H1 (cell line): ENCODE measurements around the gene POU6F2. TPM values are rescaled to one million over a fixed set of nuclear protein-coding genes. Genes with fewer than 3 reads are reported as not detected.

Experiments used
- CTCF ChIA-PET: fragments of 300-600 bp; sonication (Branson Sonifier 250); formaldehyde crosslinking; loops from one replicate; lab custom pipeline; 2021; ENCODE audit not compliant: partially characterized antibody; lab: Charles Lee
- POLR2A ChIA-PET: fragments of 300-600 bp; sonication (Branson Sonifier 250); formaldehyde crosslinking; loops from one replicate; lab custom pipeline; 2021; ENCODE audit warnings: inconsistent platforms; ENCODE audit not compliant: partially characterized antibody; lab: Charles Lee
- DNase-seq, 2 experiments: peaks; one replicate each; pipeline versions ENCODE4 v3.0.0 to v3.0.0-alpha.2; 2010 to 2022; ENCODE audit warnings: low spot score in 2 of 2, low read depth in 1 of 2, mixed read lengths in 1 of 2
- FAIRE-seq: peaks from 2 replicates; lab custom pipeline; 2011; peaks lifted over from hg19 to GRCh38; lab: Jason Lieb, UNC
- H2AFZ ChIP-seq: 2 replicates; pipeline ENCODE4 v1.8.1; 2012; ENCODE audit warnings: low read length, inconsistent platforms
- H2AK5ac ChIP-seq: 2 replicates; pipeline ENCODE4 v1.6.1; 2013; ENCODE audit warnings: low read depth, low read length
- H2BK120ac ChIP-seq: replicated peaks from 2 replicates; pipeline ENCODE3; 2013; ENCODE audit warnings: low read depth, low read length, inconsistent platforms
- H2BK12ac ChIP-seq: 2 replicates; pipeline ENCODE4 v1.6.1; 2013; ENCODE audit warnings: low read depth, low read length
- H2BK15ac ChIP-seq: 2 replicates; pipeline ENCODE4 v1.6.1; 2013; ENCODE audit warnings: low read length
- H2BK20ac ChIP-seq: 2 replicates; pipeline ENCODE4 v1.6.1; 2013; ENCODE audit warnings: low read length
- H2BK5ac ChIP-seq: 2 replicates; pipeline ENCODE4 v1.6.1; 2013; ENCODE audit warnings: low read depth, low read length
- H3K14ac ChIP-seq: 2 replicates; pipeline ENCODE4 v1.6.1; 2013; ENCODE audit warnings: inconsistent platforms; ENCODE audit not compliant: insufficient read length
- H3K18ac ChIP-seq: 2 replicates; pipeline ENCODE4 v1.6.1; 2013; ENCODE audit warnings: low read length; ENCODE audit errors: extremely low read depth
- H3K23ac ChIP-seq: 2 replicates; pipeline ENCODE4 v1.6.1; 2013; ENCODE audit warnings: inconsistent platforms; ENCODE audit not compliant: insufficient read length
- H3K23me2 ChIP-seq: 2 replicates; pipeline ENCODE4 v1.6.1; 2013; ENCODE audit warnings: low read depth, low read length
- H3K27ac ChIP-seq: 2 replicates; pipeline ENCODE4 v1.6.1; 2011; ENCODE audit warnings: low read depth, low read length, inconsistent platforms
- H3K27me3 ChIP-seq, 4 experiments: replicated peaks in 1 of 4; 1 replicate in 1 of 4; 2 replicates in 3 of 4; pipeline versions ENCODE4 v1.6.1 to v1.8.1; 2011 to 2013; ENCODE audit warnings: low read length in 3 of 4, mild to moderate bottlenecking in 3 of 4, inconsistent platforms in 2 of 4, mixed read lengths in 2 of 4, moderate library complexity in 1 of 4; ENCODE audit not compliant: control insufficient read depth in 3 of 4, insufficient read depth in 3 of 4; ENCODE audit errors: extremely low read depth in 1 of 4
- H3K36me3 ChIP-seq, 4 experiments: 2 replicates each; pipeline versions ENCODE4 v1.6.1 to v1.8.1; 2011 to 2013; ENCODE audit warnings: mild to moderate bottlenecking in 4 of 4, low read length in 3 of 4, moderate library complexity in 2 of 4, control low read depth in 1 of 4, inconsistent platforms in 1 of 4; ENCODE audit not compliant: insufficient read depth in 4 of 4, control insufficient read depth in 2 of 4
- H3K4ac ChIP-seq: replicated peaks from 2 replicates; pipeline ENCODE3; 2013; ENCODE audit warnings: low read length, low read depth, mixed read lengths, inconsistent platforms; ENCODE audit not compliant: insufficient read length
- H3K4me1 ChIP-seq, 4 experiments: replicated peaks in 1 of 4; 1 replicate in 1 of 4; 2 replicates in 3 of 4; pipeline versions ENCODE4 v1.6.1 to v1.8.1; 2011 to 2013; ENCODE audit warnings: low read length in 3 of 4, inconsistent platforms in 2 of 4, mixed read lengths in 1 of 4; ENCODE audit not compliant: insufficient read depth in 4 of 4, control insufficient read depth in 3 of 4
- H3K4me2 ChIP-seq, 2 experiments: 2 replicates each; pipeline versions ENCODE4 v1.6.1 to v1.8.1; 2011 to 2013; ENCODE audit warnings: low read depth in 2 of 2, low read length in 2 of 2, control low read depth in 1 of 2, inconsistent platforms in 1 of 2, mild to moderate bottlenecking in 1 of 2; ENCODE audit not compliant: insufficient read depth in 1 of 2
- H3K4me3 ChIP-seq, 4 experiments: fragments of 200-600, 300-600 bp in 1 of 4; sonication (generic), shearing (Covaris generic), sonication (Bioruptor Twin) in 1 of 4; 2 replicates each; pipeline versions ENCODE4 v1.5.1 to v1.8.1; 2011 to 2016; ENCODE audit warnings: low read length in 4 of 4, low read depth in 3 of 4, control low read depth in 2 of 4, inconsistent platforms in 2 of 4, mild to moderate bottlenecking in 2 of 4, mixed read lengths in 1 of 4, moderate library complexity in 1 of 4; ENCODE audit not compliant: insufficient read depth in 2 of 4; ENCODE audit errors: extremely low read depth in 1 of 4
- H3K56ac ChIP-seq: replicated peaks from 2 replicates; pipeline ENCODE3; 2013; ENCODE audit warnings: low read depth, mild to moderate bottlenecking, mixed read lengths, low read length, inconsistent platforms; ENCODE audit not compliant: insufficient read length
- H3K79me1 ChIP-seq: 2 replicates; pipeline ENCODE4 v1.6.1; 2013; ENCODE audit warnings: low read depth, low read length, control low read depth
- H3K79me2 ChIP-seq, 2 experiments: 2 replicates each; pipeline versions ENCODE4 v1.6.1 to v1.8.1; 2012 to 2013; ENCODE audit warnings: low read length in 2 of 2, mild to moderate bottlenecking in 2 of 2, inconsistent platforms in 1 of 2; ENCODE audit not compliant: insufficient read depth in 2 of 2, control insufficient read depth in 1 of 2
- H3K9ac ChIP-seq, 4 experiments: replicated peaks in 1 of 4; 1 replicate in 1 of 4; 2 replicates in 3 of 4; pipeline versions ENCODE4 v1.6.1 to v1.8.1; 2011 to 2013; ENCODE audit warnings: low read depth in 3 of 4, low read length in 3 of 4, control low read depth in 2 of 4, mild to moderate bottlenecking in 2 of 4, moderate library complexity in 2 of 4, inconsistent platforms in 1 of 4; ENCODE audit errors: extremely low read depth in 1 of 4
- H3K9me3 ChIP-seq, 2 experiments: 2 replicates each; pipeline versions ENCODE4 v1.6.1 to v1.8.1; 2012 to 2013; ENCODE audit warnings: mild to moderate bottlenecking in 2 of 2, moderate library complexity in 2 of 2, control low read depth in 1 of 2, inconsistent platforms in 1 of 2, low read depth in 1 of 2, low read length in 1 of 2, mixed read lengths in 1 of 2; ENCODE audit not compliant: insufficient read depth in 2 of 2
- H4K20me1 ChIP-seq, 2 experiments: replicated peaks in 1 of 2; 2 replicates each; pipeline versions ENCODE3 to v1.8.1; 2011 to 2013; ENCODE audit warnings: inconsistent platforms in 2 of 2, low read length in 2 of 2, mild to moderate bottlenecking in 1 of 2; ENCODE audit not compliant: insufficient read depth in 2 of 2, control insufficient read depth in 1 of 2
- H4K5ac ChIP-seq: 2 replicates; pipeline ENCODE4 v1.6.1; 2013; ENCODE audit warnings: low read length, low read depth, mixed read lengths, inconsistent platforms; ENCODE audit not compliant: insufficient read length
- H4K8ac ChIP-seq: 2 replicates; pipeline ENCODE4 v1.8.0; 2013; ENCODE audit warnings: mild to moderate bottlenecking, moderate library complexity, low read length, inconsistent platforms; ENCODE audit not compliant: insufficient read depth; ENCODE audit errors: extremely low read depth
- H4K91ac ChIP-seq: replicated peaks from 2 replicates; pipeline ENCODE3; 2013; ENCODE audit warnings: low read length, mixed read lengths, inconsistent platforms; ENCODE audit not compliant: insufficient read length
- CHD2 ChIP-seq: IDR thresholded peaks from 2 replicates; pipeline ENCODE4 v1.6.1; 2012; ENCODE audit warnings: low read length, improper control_type of control experiment
- CTBP2 ChIP-seq: IDR thresholded peaks from 2 replicates; pipeline ENCODE4 v1.7.0; 2011; ENCODE audit warnings: borderline replicate concordance, mild to moderate bottlenecking, moderate library complexity, mixed read lengths, low read length; ENCODE audit not compliant: insufficient read depth, insufficient read length
- CTCF ChIP-seq, 3 experiments: IDR thresholded peaks; 1 replicate in 2 of 3; 2 replicates in 1 of 3; pipeline versions ENCODE4 v1.5.1 to v1.6.1; 2011; ENCODE audit warnings: low read length in 3 of 3, mild to moderate bottlenecking in 3 of 3, inconsistent platforms in 2 of 3, low read depth in 1 of 3, moderate library complexity in 1 of 3; ENCODE audit not compliant: insufficient read depth in 1 of 3; ENCODE audit errors: control extremely low read depth in 1 of 3
- GABPA ChIP-seq: IDR thresholded peaks from 2 replicates; pipeline ENCODE4 v1.6.1; 2011; ENCODE audit warnings: mild to moderate bottlenecking, low read length, moderate library complexity, borderline replicate concordance; ENCODE audit not compliant: insufficient read depth
- HDAC2 ChIP-seq, 2 experiments: fragments of 300-600 bp in 1 of 2; sonication (generic) in 1 of 2; IDR thresholded peaks; 2 replicates each; pipeline ENCODE4 v1.6.1; 2011 to 2012; ENCODE audit warnings: low read depth in 2 of 2, low read length in 2 of 2, mild to moderate bottlenecking in 2 of 2, moderate library complexity in 2 of 2, borderline replicate concordance in 1 of 2, inconsistent platforms in 1 of 2
- JUN ChIP-seq: IDR thresholded peaks from 2 replicates; pipeline ENCODE4 v1.6.1; 2011; ENCODE audit warnings: low read depth, mild to moderate bottlenecking, improper control_type of control experiment, low read length
- KDM4A ChIP-seq: IDR thresholded peaks from one replicate; pipeline ENCODE4 v1.7.1; 2012; ENCODE audit warnings: low read depth, mild to moderate bottlenecking, moderate library complexity, low read length, inconsistent platforms; ENCODE audit not compliant: severe bottlenecking
- NANOG ChIP-seq: IDR thresholded peaks from 2 replicates; pipeline ENCODE4 v1.6.1; 2011; ENCODE audit warnings: low read length, low read depth, mild to moderate bottlenecking, inconsistent platforms; ENCODE audit not compliant: insufficient read depth, poor library complexity, severe bottlenecking
- PHF8 ChIP-seq: fragments of 200-600 bp; sonication (generic); conservative IDR thresholded peaks from 2 replicates; pipeline ENCODE4 v1.7.1; 2012; ENCODE audit warnings: low read depth, mild to moderate bottlenecking, inconsistent platforms, low read length, moderate library complexity
- SIRT6 ChIP-seq: IDR thresholded peaks from one replicate; pipeline ENCODE4 v1.7.1; 2012; ENCODE audit warnings: low read length, inconsistent platforms
- YY1 ChIP-seq: IDR thresholded peaks from 2 replicates; pipeline ENCODE4 v1.6.1; 2011; ENCODE audit warnings: low read depth, mild to moderate bottlenecking, low read length
- WGBS, 2 experiments: shearing (Covaris generic) in 1 of 2; methylation state at CpG; one replicate each; pipeline versions ENCODE4 v1.1.6 to v1.1.7; 2013 to 2015; ENCODE audit warnings: low lambda C conversion rate in 2 of 2, mixed read lengths in 2 of 2, inconsistent platforms in 1 of 2, low coverage in 1 of 2, missing lambda C conversion rate in 1 of 2; ENCODE audit not compliant: insufficient replicate concordance in 2 of 2, insufficient coverage in 1 of 2, insufficient read length in 1 of 2; ENCODE audit errors: extremely low coverage in 1 of 2, missing lambda C conversion rate in 1 of 2; 5-methylcytosine and 5-hydroxymethylcytosine counted together
- polyA plus RNA-seq, 7 experiments: library from polyadenylated mRNA; depleted of rRNA in 3 of 7; stranded (reverse) in 5 of 7; unstranded in 2 of 7; fragments of >200 nt in 5 of 7; fragments of 200-250 nt in 2 of 7; gene quantifications; 1 replicate in 5 of 7; 2 replicates in 1 of 7; 4 replicates in 1 of 7; pipeline versions ENCODE4 v1.2.1 to v1.2.3, GENCODE V29; 2011 to 2013; ENCODE audit warnings: missing spikeins in 2 of 7, mixed read lengths in 2 of 7
- total RNA-seq: library from RNA; stranded (reverse); fragmentation: NEBNext Ultra II Directional; extraction: Animal tissue kit (Norgen Biotek cat#: 25700); gene quantifications from 2 replicates; pipeline ENCODE4 v1.2.1, GENCODE V29; 2021

Gene POU6F2
- total and polyA plus RNA-seq, 2 of the 8 experiments (the other 6 are each of a cell fraction or from before 2014, with no cell fraction given): 1.1 to 2.0 TPM

- H3K9me3 ChIP-seq: peaks cover 5 to 11% of the 10 kb centered on the region in 2 experiments; a peak in 2 of 4 replicates
- no peak overlapping the region for H3K14ac ChIP-seq
- no peaks in the 10 kb centered on the region for H4K20me1 ChIP-seq
- H3K4me2 ChIP-seq: no peak overlapping the region
- no peak overlapping the region for H3K9ac ChIP-seq
- no peak overlapping the region for H3K56ac ChIP-seq
- H2BK20ac ChIP-seq: no peak overlapping the region
- no peak overlapping the region for H2AK5ac ChIP-seq
- H3K23me2 ChIP-seq: no peaks in the 10 kb centered on the region; the same call in 1 of the 2 replicates
- H2BK12ac ChIP-seq: no peak overlapping the region
- no peak overlapping the region for H4K8ac ChIP-seq
- no peaks in the 10 kb centered on the region for H3K79me2 ChIP-seq
- no peak overlapping the region for H3K18ac ChIP-seq
- H3K4me3 ChIP-seq: no peak overlapping the region
- DNase-seq: no peak
- H3K4ac ChIP-seq: no peak overlapping the region
- POLR2A ChIA-PET: no interaction called here
- no peak overlapping the region for H2BK15ac ChIP-seq
- peaks cover 2 to 8% (median 5%) of the 10 kb centered on the region in 4 experiments for H3K4me1 ChIP-seq
- H3K36me3 ChIP-seq: no peaks in the 10 kb centered on the region
- no peak overlapping the region for H3K23ac ChIP-seq
- FAIRE-seq: peak; percentile 13
- H3K27ac ChIP-seq: no peak overlapping the region
- WGBS, 2 experiments: 92% methylated on average over 3 of the region's 3 CpGs; no CpG with 5 or more reads in 1 of the 2 experiments
- no peak overlapping the region for H2BK5ac ChIP-seq
- no peak overlapping the region for H2AFZ ChIP-seq
- no peak overlapping the region for H4K91ac ChIP-seq
- CTCF ChIA-PET: interaction anchor here (0.6 to 1.7 kb wide), 4 partner anchors 31 to 304 kb away, joined by 3 to 5 read pairs (median 4); no protein-coding TSS in a partner anchor
- H3K79me1 ChIP-seq: no peaks in the 10 kb centered on the region
- H3K27me3 ChIP-seq: no peaks in the 10 kb centered on the region
- H4K5ac ChIP-seq: no peak overlapping the region
- H2BK120ac ChIP-seq: no peak overlapping the region
- TF ChIP-seq NANOG: no peak
- TF ChIP-seq CTBP2: no peak
- TF ChIP-seq CHD2: no peak
- TF ChIP-seq PHF8: no peak
- TF ChIP-seq JUN: no peak
- no peak for TF ChIP-seq GABPA
- TF ChIP-seq HDAC2 (IDR thresholded peaks at IDR 0.05; ENCODE audit: borderline replicate concordance in 1 of 2, low read depth in 2 of 2, low read length in 2 of 2): no peak
- TF ChIP-seq YY1: no peak
- no peak for TF ChIP-seq SIRT6
- TF ChIP-seq CTCF (IDR thresholded peaks at IDR 0.05; ENCODE audit: control extremely low read depth in 1 of 3, insufficient read depth in 1 of 3, low read depth in 1 of 3, low read length in 3 of 3): peak in 1 of 3 experiments; percentile 13; a peak in 1 of 4 replicates
- no peak for TF ChIP-seq KDM4A
These were observed 206.7 kb downstream of the POU6F2 start for GRCh38 chr7:39184391-39184790.
